ENCODE results near the gene CD48.

GRCh38 chr1:160759740-160760139 lies 48.1 kb upstream of the CD48 start:
- TF ChIP-seq CTCF (IDR thresholded peaks at IDR 0.05) (no peak), POLR2AphosphoS5 (IDR thresholded peaks at IDR 0.05) (no peak), POLR2A (IDR thresholded peaks at IDR 0.05; ENCODE audit: low read depth) (no peak)
